OCI-LY3 (cell line): ENCODE results near the gene KIF3A.

Experiments used
- H2AFZ ChIP-seq: fragments of 200-600, 300-600 bp; shearing (Covaris generic); 2 replicates; pipeline ENCODE4 v1.6.0; 2014; ENCODE audit warnings: antibody characterized with exemption, low read depth, low read length
- H3K27ac ChIP-seq: fragments of 200-600, 300-600 bp; sonication (generic); 2 replicates; pipeline ENCODE4 v1.5.1; 2014; ENCODE audit warnings: mild to moderate bottlenecking, low read length, moderate library complexity, mixed read lengths
- H3K27me3 ChIP-seq: fragments of 200-600, 300-600 bp; sonication (generic); 2 replicates; pipeline ENCODE4 v1.6.1; 2014; ENCODE audit warnings: low read depth, low read length, mixed read lengths
- H3K36me3 ChIP-seq: fragments of 200-600, 300-600 bp; sonication (generic); replicated peaks from 2 replicates; pipeline ENCODE3; 2014; ENCODE audit warnings: low read depth, low read length, mixed read lengths
- H3K4me1 ChIP-seq: fragments of 300-600, 200-600 bp; sonication (generic); 2 replicates; pipeline ENCODE4 v1.6.1; 2014; ENCODE audit warnings: low read length, mixed read lengths
- H3K4me2 ChIP-seq: fragments of 200-600, 300-600 bp; sonication (generic); 2 replicates; pipeline ENCODE4 v1.6.1; 2014; ENCODE audit warnings: low read length, mixed read lengths
- H3K4me3 ChIP-seq: fragments of 300-600, 200-600 bp; sonication (generic); 2 replicates; pipeline ENCODE4 v1.5.1; 2014; ENCODE audit warnings: antibody characterized with exemption, mild to moderate bottlenecking, low read length, moderate library complexity
- H3K79me2 ChIP-seq: fragments of 300-600, 200-600 bp; shearing (Covaris generic); 2 replicates; pipeline ENCODE4 v1.6.1; 2014; ENCODE audit warnings: mild to moderate bottlenecking, low read length, mixed read lengths
- H3K9ac ChIP-seq: fragments of 300-600, 200-600 bp; shearing (Covaris generic); 2 replicates; pipeline ENCODE4 v1.6.0; 2014; ENCODE audit warnings: mild to moderate bottlenecking, low read length, moderate library complexity
- H3K9me3 ChIP-seq: fragments of 200-600, 300-600 bp; shearing (Covaris generic); 2 replicates; pipeline ENCODE4 v1.6.1; 2014; ENCODE audit warnings: low read length, mixed read lengths; ENCODE audit not compliant: insufficient read depth
- H4K20me1 ChIP-seq: fragments of 200-600, 300-600 bp; sonication (generic); 2 replicates; pipeline ENCODE4 v1.6.1; 2016; ENCODE audit warnings: low read length, mixed read lengths; ENCODE audit not compliant: insufficient read depth
- EZH2phosphoT487 ChIP-seq: fragments of 200-600 bp; shearing (Covaris generic); IDR thresholded peaks from 2 replicates; pipeline ENCODE4 v1.6.1; 2018; ENCODE audit warnings: antibody characterized with exemption, mixed run types, low read depth
- TF ChIP-seq, protein P1 (sequence below): fragments of 200-600, 300-600 bp; sonication (generic); IDR thresholded peaks from 2 replicates; pipeline ENCODE4 v1.5.1; 2014; ENCODE audit warnings: antibody characterized with exemption, low read length, low read depth

KIF3A gene

DNA sequence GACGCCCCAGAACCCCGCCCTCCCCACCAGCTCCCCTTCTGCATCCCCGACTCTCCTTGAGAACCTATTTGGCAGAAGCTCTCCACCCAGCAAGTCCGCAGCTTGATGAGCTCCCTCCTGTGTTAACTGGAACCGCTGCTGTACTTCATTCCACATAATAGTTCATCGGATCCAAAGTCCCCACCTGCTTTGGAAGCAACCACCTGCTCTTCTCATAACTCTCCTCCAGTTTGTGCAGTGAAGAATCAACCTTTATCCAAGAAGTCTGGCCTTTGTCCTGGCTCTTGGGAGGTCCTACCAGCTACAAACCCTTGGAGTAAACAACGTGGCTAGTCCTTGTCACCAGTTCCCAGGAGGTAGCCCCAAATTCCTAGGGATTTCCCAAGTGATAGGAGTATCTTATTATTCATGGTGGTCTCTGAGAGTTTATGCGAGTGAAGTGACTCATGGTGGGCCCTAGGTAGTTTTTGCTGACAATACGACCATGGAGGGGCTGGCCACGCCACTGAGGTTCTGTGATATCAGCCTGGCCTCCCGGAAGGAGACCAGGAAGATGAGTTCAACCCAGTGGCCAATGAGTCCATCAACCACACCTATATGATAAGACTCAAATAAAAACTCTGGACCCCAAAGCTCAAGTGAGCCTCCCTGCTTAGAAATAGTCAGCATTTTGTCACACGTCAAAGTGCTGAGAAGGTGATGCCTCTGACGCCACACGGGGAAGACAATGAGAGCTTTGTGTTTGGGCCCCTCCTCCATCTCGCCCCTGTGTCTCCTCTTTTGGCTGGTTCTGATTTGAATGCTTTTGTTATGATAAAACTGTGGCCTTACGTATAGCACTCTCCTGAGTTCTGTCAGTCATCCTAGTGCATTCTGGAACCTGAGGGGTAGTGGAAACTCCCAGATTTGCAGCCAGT lies 67.1 kb downstream of the KIF3A start:
- Histone ChIP-seq H4K20me1 (no peaks in the 10 kb centered on the region), H3K9me3 (no peaks in the 10 kb centered on the region), H3K4me1 (peaks cover 34% of the 10 kb centered on the region), H3K27me3 (no peaks in the 10 kb centered on the region; the same call in 1 of the 2 replicates), H3K36me3 (no peaks in the 10 kb centered on the region), H3K9ac (no peak overlapping the region), H3K27ac (no peak overlapping the region), H2AFZ (no peak overlapping the region), H3K4me2 (no peak overlapping the region), H3K4me3 (no peak overlapping the region), H3K79me2 (no peaks in the 10 kb centered on the region)
- TF ChIP-seq, protein P1, sequence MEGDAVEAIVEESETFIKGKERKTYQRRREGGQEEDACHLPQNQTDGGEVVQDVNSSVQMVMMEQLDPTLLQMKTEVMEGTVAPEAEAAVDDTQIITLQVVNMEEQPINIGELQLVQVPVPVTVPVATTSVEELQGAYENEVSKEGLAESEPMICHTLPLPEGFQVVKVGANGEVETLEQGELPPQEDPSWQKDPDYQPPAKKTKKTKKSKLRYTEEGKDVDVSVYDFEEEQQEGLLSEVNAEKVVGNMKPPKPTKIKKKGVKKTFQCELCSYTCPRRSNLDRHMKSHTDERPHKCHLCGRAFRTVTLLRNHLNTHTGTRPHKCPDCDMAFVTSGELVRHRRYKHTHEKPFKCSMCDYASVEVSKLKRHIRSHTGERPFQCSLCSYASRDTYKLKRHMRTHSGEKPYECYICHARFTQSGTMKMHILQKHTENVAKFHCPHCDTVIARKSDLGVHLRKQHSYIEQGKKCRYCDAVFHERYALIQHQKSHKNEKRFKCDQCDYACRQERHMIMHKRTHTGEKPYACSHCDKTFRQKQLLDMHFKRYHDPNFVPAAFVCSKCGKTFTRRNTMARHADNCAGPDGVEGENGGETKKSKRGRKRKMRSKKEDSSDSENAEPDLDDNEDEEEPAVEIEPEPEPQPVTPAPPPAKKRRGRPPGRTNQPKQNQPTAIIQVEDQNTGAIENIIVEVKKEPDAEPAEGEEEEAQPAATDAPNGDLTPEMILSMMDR = no peak
- no peak for TF ChIP-seq EZH2phosphoT487

DNA sequence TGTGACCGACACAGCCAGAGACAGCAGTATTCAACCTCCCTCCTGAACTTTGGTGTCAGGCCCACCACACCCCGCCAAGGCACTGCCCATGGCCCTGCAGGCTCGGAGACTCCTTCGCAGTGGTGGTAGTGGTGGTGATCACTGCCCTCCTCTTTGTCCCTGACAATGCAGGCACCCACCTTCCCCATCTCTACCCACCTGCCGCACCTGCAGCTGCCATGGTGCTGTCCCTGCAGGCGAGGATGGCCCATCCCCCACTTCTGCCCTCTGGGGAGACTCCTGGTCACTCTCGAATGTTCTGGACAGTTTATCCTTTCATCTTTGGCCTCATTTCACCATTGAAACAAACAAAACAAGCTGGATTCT lies 67.9 kb downstream of the KIF3A start:
- Histone ChIP-seq H4K20me1 (no peaks in the 10 kb centered on the region), H3K9ac (no peak overlapping the region), H3K4me1 (peaks cover 26% of the 10 kb centered on the region), H3K4me3 (no peak overlapping the region), H3K27ac (no peak overlapping the region), H3K9me3 (no peaks in the 10 kb centered on the region), H3K79me2 (no peaks in the 10 kb centered on the region), H2AFZ (no peak overlapping the region), H3K27me3 (no peaks in the 10 kb centered on the region; the same call in 1 of the 2 replicates), H3K4me2 (no peak overlapping the region), H3K36me3 (no peaks in the 10 kb centered on the region)
- TF ChIP-seq, protein P1 = no peak
- no peak for TF ChIP-seq EZH2phosphoT487

DNA sequence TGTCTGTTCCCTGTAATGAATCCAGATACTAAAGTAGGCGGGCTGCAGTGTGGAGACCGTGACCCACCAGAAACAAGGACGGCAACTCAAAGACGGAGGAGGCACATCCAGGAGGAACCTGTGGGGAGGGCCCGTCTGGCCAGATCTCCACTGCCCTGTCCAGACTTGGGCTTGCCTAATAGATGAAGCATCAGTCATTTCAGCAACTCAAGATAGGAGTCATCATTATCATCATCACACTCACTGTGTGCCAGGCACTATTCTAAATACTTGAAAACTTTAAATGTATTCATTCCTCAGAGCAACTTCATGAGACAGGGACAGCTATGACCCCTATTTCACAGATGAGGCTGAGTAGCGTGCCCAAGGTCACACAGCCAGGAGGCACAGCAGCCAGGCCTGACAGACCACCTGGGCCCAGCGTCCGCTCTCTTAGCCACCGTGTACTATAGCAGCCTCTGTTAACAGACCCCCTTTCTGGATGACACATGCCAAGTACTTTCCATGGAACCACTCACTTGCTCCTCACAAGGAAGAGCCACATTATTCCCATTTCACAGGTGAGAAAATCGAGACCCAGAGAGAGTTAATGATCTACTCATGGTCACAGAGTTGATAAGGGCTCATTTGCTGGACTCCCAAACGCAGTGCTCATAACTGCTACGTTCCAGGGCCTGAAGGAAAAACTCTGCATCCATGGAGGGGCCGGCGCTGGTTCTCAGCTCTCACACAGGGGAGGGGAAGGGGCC lies 68.5 kb downstream of the KIF3A start:
- TF ChIP-seq, protein P1 = no peak
- no peak for TF ChIP-seq EZH2phosphoT487
- Histone ChIP-seq H3K27me3 (no peaks in the 10 kb centered on the region; the same call in 1 of the 2 replicates), H3K9ac (no peak overlapping the region), H2AFZ (no peak overlapping the region), H3K4me2 (no peak overlapping the region), H3K9me3 (no peaks in the 10 kb centered on the region), H3K4me1 (peaks cover 20% of the 10 kb centered on the region), H3K27ac (no peak overlapping the region), H3K79me2 (no peaks in the 10 kb centered on the region), H4K20me1 (no peaks in the 10 kb centered on the region), H3K36me3 (no peaks in the 10 kb centered on the region), H3K4me3 (no peak overlapping the region)
